GM18519 (cell line): ENCODE data around the gene F13A1.

Experiments used
- ATAC-seq: cut with Tn5 transposase; IDR thresholded peaks from one replicate; pipeline ENCODE4 v1.9.1; 2021; ENCODE audit warnings: mild to moderate bottlenecking, moderate library complexity; ENCODE audit not compliant: unreplicated experiment, low FRiP score

Gene F13A1

GRCh38 chr6:6123803-6124202 is 196.7 kb downstream of the F13A1 start:
- no peak for ATAC-seq

DNA sequence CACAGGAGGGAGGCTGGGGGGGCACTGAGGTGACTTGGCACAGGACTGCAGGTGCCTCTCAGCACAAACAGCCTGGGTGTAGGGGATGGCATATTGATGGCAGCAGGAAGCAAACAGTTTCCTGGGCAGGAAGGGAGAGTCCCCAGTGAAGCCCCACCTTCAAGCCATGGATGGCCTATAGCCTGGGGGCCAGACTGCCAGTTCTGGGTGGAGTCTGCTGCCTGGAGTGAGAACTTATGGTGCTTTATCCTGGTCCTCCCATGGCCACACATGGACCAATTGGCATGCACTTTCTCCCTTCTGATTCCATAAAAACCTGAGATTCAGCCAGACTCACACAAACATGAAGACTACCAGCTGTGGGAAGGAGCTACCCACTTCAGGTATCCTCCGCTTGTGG is 198.5 kb downstream of the F13A1 start:
- no peak for ATAC-seq

DNA sequence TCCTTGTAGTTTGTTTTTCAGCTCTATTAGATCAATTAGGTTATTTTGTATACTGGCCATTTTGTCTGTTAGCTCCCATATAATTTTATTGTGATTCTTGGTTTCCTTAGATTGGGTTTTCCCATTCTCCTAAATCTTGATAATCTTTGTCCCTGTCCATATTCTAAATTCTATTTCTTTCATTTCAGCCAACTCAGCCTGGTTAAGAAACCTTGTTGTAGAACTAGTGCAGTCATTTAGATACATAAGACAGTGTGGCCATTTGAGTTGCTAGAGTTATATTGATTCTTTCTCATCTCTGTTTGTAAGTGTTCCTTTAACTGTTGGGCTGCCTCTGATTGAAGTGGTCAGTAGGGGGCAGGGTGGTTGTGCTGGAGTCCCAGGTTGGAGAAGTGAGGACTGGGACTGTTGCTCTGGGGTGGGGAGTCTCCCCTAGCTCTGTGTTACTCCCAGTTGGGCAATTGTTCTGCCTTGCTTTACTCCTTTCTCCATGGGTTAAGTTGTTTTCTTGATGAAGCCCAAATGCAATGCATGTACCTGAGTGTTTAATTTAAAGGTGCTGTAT is 214.9 kb downstream of the F13A1 start:
- no peak for ATAC-seq
